IPS DF 6.9 (cell line): ENCODE measurements around the gene MYO5B.
"Not testable (repeated sequence)": the region's sequence is repeated elsewhere in the genome, so short reads cannot be mapped to it uniquely, and the experiment has no call there.

Experiments used
- DNase-seq: peaks from one replicate; pipeline ENCODE4 v3.0.0-alpha.2; 2013; ENCODE audit warnings: low read depth, low spot score
- H3K27ac ChIP-seq: one replicate; pipeline ENCODE4 v1.5.1; 2013; ENCODE audit warnings: low read length, control low read depth
- H3K27me3 ChIP-seq: 2 replicates; pipeline ENCODE4 v1.6.1; 2013; ENCODE audit warnings: mild to moderate bottlenecking, low read length; ENCODE audit not compliant: control insufficient read depth, insufficient read depth
- H3K36me3 ChIP-seq: 2 replicates; pipeline ENCODE4 v1.6.1; 2013; ENCODE audit warnings: low read length; ENCODE audit not compliant: control insufficient read depth, insufficient read depth
- H3K4me1 ChIP-seq: 2 replicates; pipeline ENCODE4 v1.6.1; 2013; ENCODE audit warnings: low read length; ENCODE audit not compliant: control insufficient read depth, insufficient read depth
- H3K4me3 ChIP-seq: 2 replicates; pipeline ENCODE4 v1.5.1; 2013; ENCODE audit warnings: mild to moderate bottlenecking, low read length
- H3K9me3 ChIP-seq: 2 replicates; pipeline ENCODE4 v1.6.1; 2013; ENCODE audit warnings: low read length, inconsistent platforms; ENCODE audit not compliant: control insufficient read depth, insufficient read depth
- whole genome bisulfite sequencing: extraction: QIAGEN DNeasy Blood & Tissue Kit; methylation state at CpG from one replicate; pipeline ENCODE4 v1.1.7; 2013; ENCODE audit warnings: mixed read lengths, missing lambda C conversion rate; ENCODE audit not compliant: insufficient read length, insufficient coverage; 5-methylcytosine and 5-hydroxymethylcytosine counted together

MYO5B gene

DNA sequence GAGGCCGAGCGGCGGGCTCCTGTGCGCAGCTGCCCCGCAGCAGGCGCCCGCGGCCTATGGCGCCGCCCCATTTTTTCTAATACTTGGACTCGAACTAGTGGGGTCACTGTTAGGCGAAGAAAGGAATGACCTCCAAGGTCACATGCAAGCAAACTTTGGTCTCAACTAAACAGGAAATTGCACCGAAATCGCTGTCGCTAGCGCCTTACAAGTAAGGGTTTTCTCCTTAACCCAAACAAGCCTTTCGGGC, 382.0 kb downstream of the MYO5B start:
- Histone ChIP-seq H3K9me3 (no peaks in the 10 kb centered on the region), H3K27me3 (no peaks in the 10 kb centered on the region), H3K27ac (no peak overlapping the region), H3K4me1 (no peaks in the 10 kb centered on the region; the same call in 1 of the 2 replicates), H3K36me3 (no peaks in the 10 kb centered on the region; the same call in 1 of the 2 replicates), H3K4me3 (peak overlapping the region; percentile 81)
- no peak for DNase-seq
- WGBS = no CpG with 5 or more reads among the region's 17 CpGs

GRCh38 chr18:49812286-49813068, 382.5 kb downstream of the MYO5B start:
- Histone ChIP-seq H3K36me3 (no peaks in the 10 kb centered on the region; the same call in 1 of the 2 replicates), H3K4me1 (no peaks in the 10 kb centered on the region; the same call in 1 of the 2 replicates), H3K9me3 (no peaks in the 10 kb centered on the region), H3K27me3 (no peaks in the 10 kb centered on the region), H3K27ac (no peak overlapping the region), H3K4me3 (peak overlapping the region; percentile 81; the same call in 1 of the 2 replicates)
- DNase-seq = no peak
- 100% methylated on average over 3 of the region's 13 CpGs for WGBS

DNA sequence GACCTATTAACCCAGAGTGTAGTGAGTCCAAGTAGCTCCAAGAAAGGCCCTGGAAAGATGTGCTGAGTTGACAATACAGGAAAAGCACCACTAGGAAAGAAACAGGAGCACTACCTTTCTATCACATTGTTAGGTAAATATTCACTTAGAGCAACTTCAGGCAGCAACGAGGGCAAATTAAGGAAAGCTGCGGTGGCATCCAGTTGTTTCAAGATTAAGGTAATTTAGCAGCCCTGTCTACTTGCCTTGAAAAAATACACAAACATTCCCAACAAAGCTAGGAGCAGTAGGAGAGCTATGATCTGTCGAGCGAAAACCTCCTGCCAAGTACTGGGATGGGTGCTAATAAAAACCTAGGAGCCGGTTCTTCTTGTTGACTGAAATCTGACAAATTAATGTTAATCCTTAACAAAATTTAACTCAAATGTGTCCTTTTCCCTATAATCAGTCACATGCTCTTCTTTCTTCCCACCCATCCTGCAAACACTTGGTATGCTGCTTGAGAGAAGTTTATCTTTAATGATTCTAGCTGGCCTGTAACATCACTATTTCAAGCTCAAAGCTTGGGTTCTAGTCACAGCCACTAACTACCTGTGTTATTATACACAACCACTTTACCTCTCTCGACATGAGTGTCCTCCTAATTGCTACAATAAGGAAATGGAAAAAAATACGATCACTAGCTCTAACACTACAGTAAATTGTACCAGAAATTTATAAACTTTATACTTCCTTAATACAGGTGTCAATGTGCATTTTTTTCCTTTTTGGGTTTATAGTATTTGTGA, 383.6 kb downstream of the MYO5B start:
- H3K36me3 ChIP-seq = no peaks in the 10 kb centered on the region; the same call in 1 of the 2 replicates
- H3K4me3 ChIP-seq = no peak overlapping the region
- H3K4me1 ChIP-seq = no peaks in the 10 kb centered on the region; the same call in 1 of the 2 replicates
- no peak overlapping the region for H3K27ac ChIP-seq
- no peak for DNase-seq
- H3K27me3 ChIP-seq = no peaks in the 10 kb centered on the region
- H3K9me3 ChIP-seq = no peaks in the 10 kb centered on the region
- no CpG with 5 or more reads among the region's 7 CpGs for WGBS

DNA sequence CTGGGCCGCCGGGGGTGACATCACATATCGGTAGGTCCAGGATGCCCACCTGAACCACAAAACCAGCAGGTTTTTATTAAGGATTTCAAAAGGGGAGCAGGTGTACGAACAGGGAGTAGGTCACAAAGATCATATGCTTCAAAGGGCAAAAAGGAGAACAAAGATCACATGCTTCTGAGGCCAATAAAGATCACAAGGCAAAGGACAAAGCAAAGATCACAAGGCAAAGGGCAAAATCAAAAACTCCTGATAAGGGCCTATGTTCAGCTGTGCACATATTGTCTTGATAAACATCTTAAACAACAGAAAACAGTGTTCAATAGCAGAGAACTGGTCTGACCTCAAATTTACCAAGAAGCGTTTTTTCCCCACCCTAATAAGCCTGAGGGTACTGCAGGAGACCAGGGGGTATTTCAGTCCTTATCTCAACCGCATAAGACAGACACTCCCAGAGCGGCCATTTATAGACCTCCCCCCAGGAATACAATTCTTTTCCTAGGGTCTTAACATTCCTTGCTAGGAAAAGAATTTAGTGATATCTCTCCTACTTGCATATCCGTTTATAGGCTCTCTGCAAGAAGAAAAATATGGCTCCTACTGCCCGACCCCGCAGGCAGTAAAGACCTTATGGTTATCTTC, 386.3 kb downstream of the MYO5B start:
- WGBS = no CpG with 5 or more reads among the region's 10 CpGs
- H3K4me1 ChIP-seq, H3K9me3 ChIP-seq, H3K4me3 ChIP-seq, DNase-seq, H3K27me3 ChIP-seq, H3K36me3 ChIP-seq, H3K27ac ChIP-seq: not testable (repeated sequence)

GRCh38 chr18:49804096-49804495, 390.9 kb downstream of the MYO5B start:
- WGBS = no CpG with 5 or more reads among the region's 5 CpGs
- Histone ChIP-seq H3K4me1 (no peaks in the 10 kb centered on the region), H3K4me3 (no peak overlapping the region), H3K36me3 (peaks cover 3% of the 10 kb centered on the region; the same call in 1 of the 2 replicates), H3K9me3 (no peaks in the 10 kb centered on the region), H3K27me3 (no peaks in the 10 kb centered on the region), H3K27ac (no peak overlapping the region)
- no peak for DNase-seq

DNA sequence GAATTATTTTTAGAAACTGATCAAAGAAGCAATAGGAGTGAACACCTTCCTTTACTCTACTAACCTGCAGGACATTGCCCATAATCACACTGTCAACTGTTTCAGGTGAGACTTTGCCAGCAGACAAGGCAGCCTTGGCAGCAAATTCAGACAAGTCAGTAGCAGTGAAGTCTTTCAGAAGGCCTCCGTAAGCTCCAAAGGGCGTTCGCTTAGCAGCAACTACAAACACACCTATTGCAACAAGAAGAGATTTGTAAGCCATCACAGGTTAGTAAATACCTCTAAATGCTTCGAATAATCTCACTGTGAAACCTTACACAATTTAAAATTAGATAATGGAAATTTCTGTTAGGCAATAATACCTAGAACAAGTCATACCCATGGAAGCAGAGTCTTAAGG, 392.3 kb downstream of the MYO5B start:
- H3K4me1 ChIP-seq = no peaks in the 10 kb centered on the region
- H3K27ac ChIP-seq = no peak overlapping the region
- no peak for DNase-seq
- WGBS = no CpG with 5 or more reads among the region's 4 CpGs
- peaks cover 3% of the 10 kb centered on the region; the same call in 1 of the 2 replicates for H3K36me3 ChIP-seq
- no peak overlapping the region for H3K4me3 ChIP-seq
- H3K9me3 ChIP-seq = no peaks in the 10 kb centered on the region
- no peaks in the 10 kb centered on the region for H3K27me3 ChIP-seq

DNA sequence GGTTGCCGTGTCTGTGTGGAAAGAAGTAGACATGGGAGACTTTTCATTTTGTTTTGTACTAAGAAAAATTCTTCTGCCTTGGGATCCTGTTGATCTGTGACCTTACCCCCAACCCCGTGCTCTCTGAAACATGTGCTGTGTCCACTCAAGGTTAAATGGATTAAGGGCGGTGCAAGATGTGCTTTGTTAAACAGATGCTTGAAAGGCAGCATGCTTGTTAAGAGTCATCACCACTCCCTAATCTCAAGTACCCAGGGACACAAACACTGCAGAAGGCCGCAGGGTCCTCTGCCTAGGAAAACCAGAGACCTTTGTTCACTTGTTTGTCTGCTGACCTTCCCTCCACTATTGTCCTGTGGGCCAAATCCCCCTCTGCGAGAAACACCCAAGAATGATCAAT, 394.5 kb downstream of the MYO5B start:
- H3K27me3 ChIP-seq, H3K4me1 ChIP-seq, DNase-seq, H3K4me3 ChIP-seq, H3K9me3 ChIP-seq, H3K27ac ChIP-seq, H3K36me3 ChIP-seq: not testable (repeated sequence)
- WGBS = no CpG with 5 or more reads among the region's 5 CpGs

DNA sequence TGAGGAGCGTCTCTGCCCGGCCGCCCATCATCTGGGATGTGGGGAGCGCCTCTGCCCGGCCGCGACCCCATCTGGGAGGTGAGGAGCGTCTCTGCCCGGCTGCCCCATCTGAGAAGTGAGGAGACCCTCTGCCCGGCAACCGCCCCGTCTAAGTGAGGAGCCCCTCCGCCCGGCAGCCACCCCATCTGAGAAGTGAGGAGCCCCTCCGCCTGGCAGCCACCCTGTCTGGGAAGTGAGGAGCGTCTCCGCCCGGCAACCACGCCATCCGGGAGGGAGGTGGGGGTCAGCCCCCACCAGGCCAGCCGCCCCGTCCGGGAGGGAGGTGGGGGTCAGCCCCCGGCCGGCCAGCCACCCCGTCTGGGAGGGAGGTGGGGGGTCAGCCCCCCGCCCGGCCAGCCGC, 395.1 kb downstream of the MYO5B start:
- WGBS = no CpG with 5 or more reads among the region's 29 CpGs
- H3K4me1 ChIP-seq, H3K4me3 ChIP-seq, H3K27ac ChIP-seq, DNase-seq, H3K36me3 ChIP-seq, H3K27me3 ChIP-seq, H3K9me3 ChIP-seq: not testable (repeated sequence)

GRCh38 chr18:49798001-49798400, 396.9 kb downstream of the MYO5B start:
- Histone ChIP-seq H3K9me3 (no peaks in the 10 kb centered on the region), H3K4me1 (no peaks in the 10 kb centered on the region), H3K27me3 (no peaks in the 10 kb centered on the region), H3K4me3 (no peak overlapping the region), H3K36me3 (peaks cover 3% of the 10 kb centered on the region; the same call in 1 of the 2 replicates), H3K27ac (no peak overlapping the region)
- no peak for DNase-seq
- WGBS = no CpG with 5 or more reads among the region's 4 CpGs

- peaks cover 2% of the 10 kb centered on the region; the same call in 1 of the 2 replicates for H3K36me3 ChIP-seq
- no peak overlapping the region for H3K4me3 ChIP-seq
- no peaks in the 10 kb centered on the region for H3K27me3 ChIP-seq
- 100% methylated on average over 3 of the region's 7 CpGs for WGBS
- H3K9me3 ChIP-seq = no peaks in the 10 kb centered on the region
- no peaks in the 10 kb centered on the region for H3K4me1 ChIP-seq
- H3K27ac ChIP-seq = no peak overlapping the region
- no peak for DNase-seq
Measured at GRCh38 chr18:49795612-49796552, 399.1 kb downstream of the MYO5B start.
